ENCODE data around the gene SLC35F4.

The SLC35F4 gene

DNA sequence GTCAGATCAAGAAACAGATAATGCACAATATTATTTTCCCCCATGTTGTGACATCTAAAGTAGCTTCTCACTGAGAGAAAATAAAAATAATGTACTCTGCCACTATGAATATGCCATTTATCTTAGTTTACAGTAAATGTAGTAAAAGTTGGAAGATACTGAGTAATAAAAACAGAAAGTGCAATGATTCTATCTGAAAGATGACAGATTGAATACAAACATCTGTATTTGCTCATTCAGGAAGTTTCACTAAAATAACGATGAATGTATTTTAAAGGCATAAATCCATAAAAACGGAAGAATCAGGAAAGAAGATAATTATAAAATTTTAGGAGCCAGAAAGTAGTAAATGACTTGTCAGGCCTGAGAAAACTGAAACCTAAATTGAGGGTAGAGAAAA is 18.2 kb downstream of the SLC35F4 start:
- DNase-seq = no peak

DNA sequence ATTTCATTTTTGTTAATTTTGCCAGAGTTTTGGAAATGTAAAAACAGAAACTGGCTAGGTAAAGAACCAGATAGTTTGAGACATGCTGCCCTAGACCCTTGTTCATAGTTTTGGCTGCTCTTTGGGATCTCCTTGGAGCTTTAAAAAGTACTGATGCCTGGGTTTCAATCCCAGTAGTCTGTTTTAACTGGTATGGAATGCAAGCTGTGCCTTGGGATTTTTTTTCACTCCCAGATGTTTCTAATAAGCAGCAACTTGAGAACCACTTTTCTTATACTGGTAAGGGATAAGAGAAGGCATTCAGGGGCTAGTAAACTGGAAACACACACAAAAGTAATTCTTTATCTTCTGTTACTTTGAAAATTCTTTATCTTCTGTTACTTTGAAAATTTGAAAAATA is 18.8 kb downstream of the SLC35F4 start:
- DNase-seq = no peak

DNA sequence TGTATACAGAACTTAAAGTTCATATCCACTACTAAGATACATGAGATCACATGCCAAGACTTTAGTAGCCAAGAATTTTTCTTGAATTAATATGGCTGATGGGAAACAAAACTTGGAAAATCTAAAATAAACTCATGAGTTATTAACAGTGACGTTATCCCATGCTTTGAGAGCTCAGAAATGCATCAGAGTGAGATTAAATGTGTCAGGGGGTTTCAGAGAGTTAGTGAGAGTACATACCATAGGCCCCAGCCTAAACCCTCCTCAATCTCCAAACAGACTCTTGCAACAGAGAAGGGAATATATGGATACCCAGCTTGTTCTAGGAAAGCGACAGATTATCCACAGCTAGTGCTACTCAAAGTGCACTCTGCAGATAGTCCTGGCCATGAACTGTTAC is 19.3 kb downstream of the SLC35F4 start:
- no peak for DNase-seq

DNA sequence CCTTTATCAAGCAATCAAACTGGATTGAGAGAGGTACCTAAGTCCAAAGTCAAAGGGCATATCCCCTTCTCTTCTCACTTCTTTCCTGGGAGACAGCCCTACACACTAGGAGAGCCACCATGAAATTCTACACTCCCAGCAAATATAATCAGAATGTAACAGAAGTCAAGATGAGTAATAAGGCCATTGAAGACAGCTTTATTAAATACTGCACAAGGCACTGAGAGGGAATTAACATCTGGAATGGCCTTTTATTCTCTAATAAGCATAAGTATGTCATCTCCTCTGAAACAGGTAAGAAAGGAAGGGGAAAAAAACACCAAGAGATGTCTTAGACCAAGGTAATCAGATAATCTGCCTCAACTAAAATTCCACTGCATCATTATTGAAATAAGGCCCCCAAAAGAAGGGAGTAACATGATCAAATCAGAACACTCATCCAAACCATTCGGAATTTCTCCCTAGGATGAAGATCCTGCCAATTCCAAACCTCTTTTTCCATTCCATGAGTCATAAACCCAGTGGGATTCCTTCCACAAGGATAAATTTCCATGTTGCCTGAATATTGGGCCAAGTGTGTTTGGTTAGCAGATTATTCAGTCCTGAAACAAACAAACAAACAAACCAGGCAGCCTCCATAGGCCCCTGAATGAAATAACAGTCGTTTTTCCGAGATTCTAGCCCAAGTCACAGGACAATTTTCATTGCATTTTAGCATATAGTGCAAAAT is 19.9 kb downstream of the SLC35F4 start:
- no peak for DNase-seq

DNA sequence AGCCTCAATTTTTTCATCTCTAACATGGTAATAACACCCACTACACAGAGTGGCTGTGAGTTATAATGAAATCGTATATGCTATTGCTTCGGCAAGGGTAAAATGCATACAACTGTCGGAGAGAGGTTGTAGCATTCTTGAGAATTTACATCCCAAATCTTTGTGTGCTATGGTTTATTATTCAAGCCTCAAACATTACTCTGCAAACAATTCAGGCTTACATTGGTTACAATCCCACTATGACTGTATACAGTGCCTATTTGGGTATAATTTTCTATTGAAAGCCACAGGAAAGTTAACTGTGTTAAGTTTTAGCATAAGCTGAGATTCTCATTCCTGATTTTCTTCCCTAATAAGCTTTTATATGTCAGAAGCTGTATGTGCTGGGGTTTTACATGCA is 20.6 kb downstream of the SLC35F4 start:
- DNase-seq = no peak

DNA sequence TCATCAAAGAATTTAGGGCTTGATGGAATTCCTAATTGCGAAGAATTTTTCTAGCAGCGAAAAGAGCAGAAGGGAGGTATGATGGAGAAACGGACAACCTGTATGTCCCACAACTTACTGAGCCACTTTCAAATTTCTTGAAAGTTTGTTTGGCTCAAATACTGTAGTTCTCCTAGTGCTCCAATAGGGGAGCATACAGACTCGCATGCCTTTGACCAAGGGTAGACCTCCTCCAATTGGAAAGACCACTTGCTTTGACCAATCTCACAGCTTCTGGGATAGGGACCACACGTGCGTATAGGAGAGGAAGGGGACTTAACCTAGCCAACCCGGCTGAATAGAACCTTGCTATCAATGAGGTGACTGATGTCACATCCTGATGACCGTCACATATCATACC is 28.6 kb downstream of the SLC35F4 start:
- no peak for DNase-seq

DNA sequence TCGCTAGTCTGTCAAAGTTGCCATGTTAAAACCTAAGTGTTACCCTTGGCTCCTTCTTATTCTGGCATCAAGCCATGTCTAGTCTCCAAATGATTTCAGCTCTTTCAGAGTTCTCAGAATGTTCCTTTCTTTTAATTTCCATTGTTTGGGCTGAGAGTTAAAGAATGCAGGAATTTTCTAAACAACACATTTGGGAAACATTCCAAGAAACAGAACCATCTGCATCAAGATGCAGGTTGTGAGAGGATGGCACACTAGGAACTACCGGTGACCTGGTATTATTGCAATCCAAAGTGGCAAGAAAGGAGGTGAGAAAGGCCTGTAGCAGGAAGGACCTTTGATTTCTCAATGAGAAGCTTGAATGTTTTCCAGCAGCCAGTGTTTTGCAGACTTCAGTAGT is 30.1 kb downstream of the SLC35F4 start:
- DNase-seq = no peak

DNA sequence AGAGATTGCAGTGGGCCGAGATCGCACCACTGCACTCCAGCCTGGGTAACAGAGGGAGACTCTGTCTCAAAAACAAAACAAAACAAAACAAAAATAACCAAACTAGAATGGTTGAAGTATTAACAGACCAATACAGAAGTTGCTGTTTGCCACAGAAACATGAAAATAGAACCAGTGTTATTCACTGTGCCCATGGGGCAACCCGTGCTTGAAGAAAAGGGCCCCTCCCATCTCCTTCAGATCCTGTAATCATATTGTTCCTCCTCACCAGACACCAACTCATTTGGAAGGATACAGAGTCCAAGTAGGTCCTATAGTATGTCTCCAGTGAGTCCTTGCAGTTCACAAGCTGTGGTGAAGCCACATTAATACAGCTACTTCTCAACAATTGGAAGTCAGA is 30.9 kb downstream of the SLC35F4 start:
- DNase-seq = no peak

DNA sequence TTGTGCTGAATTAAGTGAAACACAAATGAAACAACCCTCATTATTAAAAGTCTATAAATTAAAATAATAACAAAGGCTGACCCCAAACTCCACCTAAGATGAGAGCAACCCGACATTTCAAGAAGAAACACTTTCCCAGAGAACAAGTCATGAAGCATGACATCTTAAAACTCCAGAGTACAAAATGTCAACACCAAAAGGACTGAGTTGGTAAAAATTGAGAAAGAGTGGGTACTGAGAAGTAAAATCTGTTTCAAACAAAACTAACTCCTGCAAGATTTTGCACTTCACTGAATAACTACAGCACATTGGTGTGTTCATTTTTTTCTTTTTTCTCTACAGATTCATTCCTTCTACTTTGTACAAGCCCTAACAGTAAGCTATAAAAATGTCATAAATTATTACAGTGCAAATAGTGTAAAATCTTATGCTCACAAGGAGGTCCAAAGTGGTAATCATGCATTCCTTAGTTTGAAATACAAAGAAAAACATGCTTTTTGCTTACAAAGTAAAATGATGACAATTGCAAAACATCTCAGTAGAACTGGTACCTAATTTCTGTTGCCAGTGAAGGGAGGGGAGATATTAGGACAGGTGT is 31.8 kb downstream of the SLC35F4 start:
- no peak for DNase-seq

DNA sequence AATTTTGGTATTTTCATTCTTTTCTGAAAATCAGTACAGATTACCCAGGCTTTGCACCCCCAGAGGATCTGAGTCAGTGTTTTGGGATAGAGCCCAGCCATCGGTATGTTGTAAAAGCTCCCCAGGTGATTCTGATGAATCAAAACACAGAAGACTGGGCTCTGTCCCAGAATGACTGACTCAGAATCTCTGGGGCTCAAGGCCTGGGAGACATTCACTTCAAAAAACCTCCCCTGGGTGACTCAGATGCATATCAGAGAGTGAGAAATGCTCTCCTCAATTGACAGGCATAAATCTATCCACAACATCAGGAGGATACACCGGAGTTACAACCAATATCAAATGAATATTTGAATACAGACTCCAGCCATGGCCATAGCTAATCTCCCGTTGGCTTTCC is 32.6 kb downstream of the SLC35F4 start:
- DNase-seq = no peak

DNA sequence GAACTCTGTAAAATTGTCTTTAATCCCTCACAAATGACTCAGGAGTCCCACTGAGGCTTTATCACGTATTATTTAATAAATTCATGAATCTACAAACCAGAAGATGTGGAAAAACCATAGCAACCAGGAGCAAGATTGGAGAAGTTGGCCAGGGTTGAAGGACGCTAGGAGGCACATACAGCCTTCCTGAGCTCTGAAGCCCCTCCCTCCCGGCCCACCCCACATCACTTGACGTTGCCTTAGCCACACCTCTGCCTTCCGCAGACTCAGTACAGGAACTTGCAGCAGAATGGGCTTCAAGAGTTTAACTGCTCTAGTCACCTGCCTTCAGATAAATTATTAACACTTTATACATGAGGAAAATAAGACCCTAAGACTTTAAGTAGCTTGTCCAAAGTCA is 33.9 kb downstream of the SLC35F4 start:
- no peak for DNase-seq

DNA sequence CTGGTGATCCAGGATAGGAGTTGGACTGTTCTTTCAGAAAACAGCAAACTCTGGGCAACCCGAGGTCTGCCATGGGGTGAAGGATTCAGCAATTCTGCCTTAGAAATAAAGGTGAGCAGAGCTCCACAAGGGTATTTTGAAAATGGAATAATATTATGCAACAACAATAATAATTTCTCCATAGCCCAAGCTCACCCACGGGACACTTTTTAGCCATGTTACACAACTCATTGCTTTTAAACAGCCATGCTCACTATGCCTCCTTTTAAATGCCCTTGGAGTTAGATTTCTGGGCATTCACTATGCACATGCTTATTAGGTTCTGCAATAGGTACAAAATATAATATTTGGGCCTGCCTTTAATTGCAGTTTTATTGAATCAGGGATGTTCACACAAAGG is 37.2 kb downstream of the SLC35F4 start:
- no peak for DNase-seq

DNA sequence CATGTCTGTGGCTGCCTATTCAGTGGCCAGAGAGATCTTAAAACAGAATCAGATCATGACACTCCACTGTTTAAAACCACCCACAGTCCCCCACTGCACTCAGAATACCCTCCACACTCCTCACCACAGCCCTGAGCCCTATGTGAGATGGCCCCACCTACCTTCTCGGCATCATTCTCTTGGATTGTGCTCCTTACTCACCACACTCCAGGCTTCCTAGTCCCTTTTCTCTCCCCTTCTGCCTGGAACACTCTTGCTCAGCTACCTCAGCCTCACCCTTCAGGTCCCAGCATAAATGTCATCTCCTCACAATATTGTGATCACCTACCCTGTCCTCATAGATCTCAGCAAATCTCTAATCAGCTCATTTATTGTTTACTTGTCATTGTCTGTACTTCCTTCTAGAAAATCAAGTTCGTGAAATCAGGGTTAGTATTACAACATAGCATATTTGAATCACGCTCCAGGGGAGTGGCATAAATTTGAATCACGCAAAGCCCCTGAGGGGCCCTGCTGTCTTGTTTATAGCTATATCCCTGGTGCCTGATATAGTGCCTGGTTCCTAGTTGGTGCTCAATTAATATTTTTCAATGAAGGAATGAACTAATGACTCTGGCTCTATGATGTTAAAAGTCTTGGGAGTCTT is 42.8 kb downstream of the SLC35F4 start:
- no peak for DNase-seq

DNA sequence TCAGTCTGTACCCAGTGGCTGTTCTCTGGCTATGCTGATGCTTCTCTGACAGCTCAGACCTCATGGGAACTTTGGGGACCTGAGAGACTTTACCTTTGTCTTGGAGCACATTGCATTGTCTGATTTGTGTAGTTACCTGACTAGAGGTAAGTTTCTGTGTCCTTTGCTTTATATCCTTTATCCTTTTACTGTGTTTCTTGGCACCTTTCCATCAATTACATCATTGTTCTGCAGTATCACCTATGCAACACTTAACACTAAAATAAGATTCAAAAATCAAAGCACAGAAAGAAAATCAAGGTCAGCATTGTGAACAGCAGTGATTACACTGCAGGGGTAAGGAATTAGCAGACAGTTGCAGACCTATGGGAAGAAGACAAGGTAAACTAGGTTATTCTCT is 43.8 kb downstream of the SLC35F4 start:
- no peak for DNase-seq

DNA sequence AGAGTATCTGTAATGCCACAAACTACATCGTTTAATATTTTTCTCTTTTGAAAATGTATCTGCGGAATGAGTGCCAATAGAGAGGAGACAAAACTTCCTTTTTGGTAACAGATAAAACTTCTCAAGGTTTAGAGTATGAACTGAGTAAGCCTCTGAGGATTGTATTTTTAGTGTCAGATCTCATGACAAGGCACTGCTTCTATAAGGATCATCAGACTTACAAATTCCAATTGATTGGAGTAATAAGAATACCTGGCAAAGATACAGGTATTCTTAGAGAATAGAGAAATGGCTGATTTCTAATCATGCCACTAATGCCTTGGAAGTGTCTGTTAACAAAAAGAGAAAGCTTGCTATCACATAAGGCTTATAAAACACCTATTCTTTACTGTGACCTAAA is 45.3 kb downstream of the SLC35F4 start:
- no peak for DNase-seq

DNA sequence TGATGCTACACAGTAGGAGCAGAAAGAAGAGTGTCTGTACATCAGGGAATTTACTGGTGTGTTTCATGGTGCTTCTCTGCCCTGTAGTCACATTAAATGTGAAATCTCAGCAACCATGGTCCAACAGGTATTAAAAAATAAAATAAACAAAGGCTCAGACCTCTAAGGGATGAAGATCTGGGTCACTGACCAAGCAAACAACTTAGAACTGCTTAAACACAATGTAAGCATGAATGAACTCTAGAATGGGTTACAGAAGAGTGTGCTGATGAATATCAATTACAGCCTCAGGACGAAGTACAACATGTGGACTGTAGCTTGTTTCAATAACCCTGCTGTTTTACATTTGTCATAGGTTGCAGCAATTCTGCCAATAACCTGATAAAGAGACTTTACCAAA is 47.4 kb downstream of the SLC35F4 start:
- no peak for DNase-seq

DNA sequence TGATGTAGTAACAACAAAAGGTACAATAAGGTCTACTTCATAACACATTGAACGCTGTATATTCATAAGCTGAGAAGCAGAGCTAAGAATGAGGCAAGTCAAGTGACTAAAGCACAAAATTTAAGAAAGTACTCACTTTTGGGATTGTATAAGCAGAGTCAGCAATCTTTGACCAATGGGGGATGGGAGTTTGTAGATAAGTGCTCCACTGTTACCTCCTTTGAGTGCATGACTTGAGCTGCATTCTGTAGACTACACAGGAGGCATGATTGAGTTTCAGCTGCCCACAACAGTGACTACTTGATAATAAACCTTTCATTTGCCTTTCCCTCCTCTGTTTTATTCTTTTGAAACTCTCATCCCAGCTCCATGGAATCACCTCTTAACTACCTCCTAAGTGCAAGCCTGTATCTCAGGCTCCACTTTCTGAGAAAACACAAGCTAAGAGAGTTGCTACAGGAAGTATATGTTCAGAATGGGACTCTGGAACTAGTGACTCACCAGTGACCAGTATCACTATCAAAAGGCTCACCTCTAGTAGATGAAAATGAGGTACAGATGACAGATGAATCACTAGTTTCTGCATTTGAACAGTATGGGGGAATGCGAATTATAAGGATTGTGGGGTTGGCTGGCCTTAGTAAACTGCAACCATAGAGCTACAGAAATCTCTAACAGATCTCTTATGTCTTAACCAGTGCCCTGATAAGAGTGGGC is 49.2 kb downstream of the SLC35F4 start:
- DNase-seq = no peak

DNA sequence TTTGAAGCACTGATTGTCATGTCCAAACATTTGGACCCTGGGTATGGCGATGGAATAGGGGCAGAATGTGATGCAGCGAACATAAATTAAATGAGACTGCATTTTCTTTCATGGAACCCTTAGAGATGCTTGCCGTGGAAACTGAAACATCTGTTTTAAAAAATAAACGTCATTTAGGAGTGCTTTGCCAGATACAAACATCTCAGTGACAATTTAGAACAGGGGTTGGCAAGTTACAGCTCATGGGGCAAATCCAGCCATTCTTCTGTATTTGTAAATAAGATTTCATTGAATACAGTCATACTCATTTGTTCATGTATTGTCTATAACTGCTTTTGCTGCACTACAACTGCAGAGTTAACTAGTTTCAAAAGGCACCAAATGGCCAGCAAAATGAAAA is 51.2 kb downstream of the SLC35F4 start:
- DNase-seq = no peak

DNA sequence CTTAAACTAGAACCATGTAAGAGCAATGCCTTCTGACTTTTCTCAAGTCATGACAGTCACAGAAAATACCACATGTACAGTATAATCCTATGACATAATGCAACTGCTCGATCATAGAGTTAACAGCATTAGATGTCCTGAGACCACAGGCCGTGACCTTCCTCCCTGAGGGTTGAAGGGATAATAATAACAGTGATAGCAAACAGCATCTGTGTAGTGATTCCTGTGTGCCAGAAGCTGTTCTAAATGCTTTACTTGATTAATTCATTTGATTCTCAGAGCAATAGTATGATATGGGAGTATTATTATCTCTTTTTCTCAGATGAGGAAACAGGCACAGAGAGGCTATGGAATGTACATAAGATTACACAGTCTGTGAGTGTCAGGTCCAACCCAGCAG is 53.2 kb downstream of the SLC35F4 start:
- DNase-seq = no peak

DNA sequence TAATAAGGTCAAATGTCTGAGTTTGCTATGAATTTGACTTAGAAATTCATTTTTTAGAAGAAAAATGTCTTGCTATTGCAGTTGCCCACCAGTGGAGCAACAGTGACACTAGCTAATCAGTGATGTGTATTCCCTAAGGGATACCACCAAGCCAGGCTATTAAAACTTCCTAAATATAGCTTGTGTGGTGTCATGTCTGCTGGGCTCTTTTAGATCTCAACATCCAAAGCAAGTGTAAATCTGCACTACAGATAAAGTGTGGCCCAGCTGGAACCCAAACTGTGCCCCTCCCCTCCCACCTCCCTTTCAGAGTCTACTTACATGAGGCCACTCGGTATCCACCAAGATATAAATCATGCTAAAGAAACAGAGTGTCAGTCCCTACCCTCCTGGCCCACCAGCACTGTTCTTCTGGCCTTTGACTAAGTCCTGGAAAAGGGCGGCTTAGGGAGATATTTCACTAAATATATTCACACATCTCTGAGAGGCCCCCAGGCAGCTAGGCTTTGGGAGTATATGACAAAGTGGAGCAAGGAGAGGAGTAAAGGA is 53.8 kb downstream of the SLC35F4 start:
- DNase-seq = no peak

DNA sequence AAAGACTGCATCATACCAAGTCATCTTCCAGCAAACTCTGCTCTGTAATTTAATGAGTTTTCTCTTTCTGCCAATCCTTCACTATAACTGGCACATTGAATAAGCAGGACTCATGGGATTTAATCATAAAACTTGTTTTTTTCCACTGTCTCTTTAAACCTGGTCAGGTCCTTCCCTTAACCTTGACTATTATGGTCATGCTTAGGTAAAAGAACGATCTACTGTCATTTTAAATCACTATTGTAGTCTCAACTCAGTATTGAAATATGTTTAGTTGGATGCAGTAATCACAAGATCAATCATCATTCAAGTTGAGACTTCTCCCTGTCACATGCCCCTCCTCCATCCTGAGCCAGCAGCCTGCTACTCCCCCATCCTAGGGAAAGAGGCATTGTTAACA is 56.1 kb downstream of the SLC35F4 start:
- no peak for DNase-seq

DNA sequence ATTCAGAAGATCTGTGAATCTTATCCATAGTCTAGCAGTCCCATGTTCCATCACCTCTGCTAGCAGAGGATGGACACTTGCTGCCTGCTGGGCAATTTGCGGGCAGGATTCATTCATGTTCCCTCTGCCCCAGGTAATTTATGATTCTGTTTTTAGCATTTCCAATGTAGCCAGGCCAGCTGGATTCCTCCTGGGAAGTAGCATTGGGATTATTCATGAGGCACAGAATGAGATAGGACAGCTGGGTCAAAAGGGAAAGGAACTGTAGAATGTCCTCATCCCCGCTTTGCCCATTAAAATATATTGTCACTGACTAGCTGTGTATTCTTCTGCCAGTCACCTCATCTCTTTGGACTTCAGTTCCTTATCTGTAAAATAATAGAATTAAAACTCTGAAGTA is 68.7 kb downstream of the SLC35F4 start:
- DNase-seq = no peak

DNA sequence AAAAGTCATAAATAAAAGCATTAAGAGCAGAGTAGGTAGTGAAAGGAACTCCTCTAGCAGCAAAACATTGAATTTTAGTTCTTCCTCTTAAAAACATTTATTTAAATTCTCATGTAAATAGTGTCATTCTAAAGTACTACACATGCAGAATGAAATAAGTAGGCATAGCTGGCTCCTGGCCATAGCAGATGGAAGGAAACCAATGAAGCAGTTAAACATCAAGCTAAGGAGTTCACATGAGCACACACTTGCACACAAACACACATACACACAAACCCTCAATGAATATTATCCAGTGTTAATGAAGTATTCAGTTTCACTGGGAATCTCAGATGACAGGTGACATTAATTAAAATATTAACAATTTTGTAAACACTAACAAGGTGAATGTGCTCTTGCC is 69.3 kb downstream of the SLC35F4 start:
- no peak for DNase-seq

DNA sequence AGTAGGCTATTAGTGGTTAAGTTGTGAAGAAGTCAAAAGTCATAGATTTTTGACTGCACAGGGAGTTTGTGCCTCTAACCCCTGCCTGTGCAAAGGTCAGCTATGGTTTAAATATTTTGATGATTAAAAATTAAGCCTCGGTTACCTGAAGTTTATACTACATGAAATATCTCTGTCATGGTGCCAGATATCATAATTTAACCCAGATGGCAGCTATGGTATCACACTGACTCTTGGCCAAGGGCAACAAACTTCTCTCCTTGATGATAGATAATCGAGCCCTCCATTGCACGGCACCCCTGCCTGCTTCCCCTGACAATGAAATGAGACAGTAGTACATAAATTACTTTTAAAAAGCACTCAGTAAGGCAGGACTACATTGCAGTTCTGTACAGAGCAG is 80.8 kb downstream of the SLC35F4 start:
- DNase-seq = no peak

Data from activated CD4-positive, CD25-positive, alpha-beta regulatory T cell (primary cell).